Suppressor macrophage treated with lipopolysaccharide for 4 hours (primary cell): ENCODE data around the gene STON2.
A peak's percentile ranks its signal among the peaks of the same experiment; 100 is the strongest.
"Not testable (repeated sequence)": the region's sequence is repeated elsewhere in the genome, so short reads cannot be mapped to it uniquely, and the experiment has no call there.

Experiments used
- DNase-seq: peaks from one replicate; pipeline ENCODE4 v3.0.0-alpha.2; 2020

The STON2 gene

GRCh38 chr14:81400202-81400678 is at the start of gene STON2:
STON2 (minus strand) TSS chr14:81400324; CDS start chr14:81398382, 1,942 bp downstream.
- DNase-seq, result peak; percentile 90

GRCh38 chr14:81449576-81449975 is 49.5 kb upstream of the STON2 start:
- no peak for DNase-seq

- DNase-seq, result no peak
Observed at GRCh38 chr14:81449114-81449513, 49.0 kb upstream of the STON2 start.

- DNase-seq, result no peak
Observed at GRCh38 chr14:81447021-81447764, 47.1 kb upstream of the STON2 start.

GRCh38 chr14:81446279-81447007 is 46.3 kb upstream of the STON2 start:
- no peak for DNase-seq

- DNase-seq, result no peak
Observed at GRCh38 chr14:81441626-81442134, 41.6 kb upstream of the STON2 start.

- DNase-seq, result no peak
Observed at GRCh38 chr14:81440041-81440440, 39.9 kb upstream of the STON2 start.

- DNase-seq, result no peak
Observed at GRCh38 chr14:81437244-81437643, 37.1 kb upstream of the STON2 start.

GRCh38 chr14:81436296-81437138 is 36.4 kb upstream of the STON2 start:
- peak; percentile 80 for DNase-seq

- peak; percentile 17 for DNase-seq
Observed at GRCh38 chr14:81435391-81436295, 35.5 kb upstream of the STON2 start.

GRCh38 chr14:81435048-81435390 is 34.9 kb upstream of the STON2 start:
- DNase-seq, result no peak

- DNase-seq, result no peak
Observed at GRCh38 chr14:81434230-81434629, 34.1 kb upstream of the STON2 start.

- no peak for DNase-seq
Observed at GRCh38 chr14:81433378-81433777, 33.3 kb upstream of the STON2 start.

GRCh38 chr14:81432219-81432661 is 32.1 kb upstream of the STON2 start:
- DNase-seq, result no peak

GRCh38 chr14:81430235-81430634 is 30.1 kb upstream of the STON2 start:
- no peak for DNase-seq

- not testable (repeated sequence) for DNase-seq
Observed at GRCh38 chr14:81429749-81430148, 29.6 kb upstream of the STON2 start.

- no peak for DNase-seq
Observed at GRCh38 chr14:81429028-81429427, 28.9 kb upstream of the STON2 start.

GRCh38 chr14:81427348-81428058 is 27.4 kb upstream of the STON2 start:
- peak; percentile 40 for DNase-seq

- DNase-seq, result peak; percentile 43
Observed at GRCh38 chr14:81423504-81423903, 23.4 kb upstream of the STON2 start.

GRCh38 chr14:81418057-81418790 is 18.1 kb upstream of the STON2 start:
- no peak for DNase-seq

- DNase-seq, result no peak
Observed at GRCh38 chr14:81416981-81417380, 16.9 kb upstream of the STON2 start.
